ENCODE results near the gene MAX. TPM values are rescaled to one million over a fixed set of nuclear protein-coding genes. Genes with fewer than 3 reads are reported as not detected.

The MAX gene
- total and polyA plus RNA-seq, 9 of the 15 experiments (the other 6 are each of a cell fraction or from before 2014, with no cell fraction given): 15.4 to 96.5 (median 51.6) TPM

GRCh38 chr14:65052832-65053231, 49.5 kb downstream of the MAX start:
- no peaks in the 10 kb centered on the region for H4K20me1 ChIP-seq (replicated peaks; ENCODE audit: control insufficient read depth, insufficient read depth, low read length)
- no peak overlapping the region for H3K9ac ChIP-seq (ENCODE audit: insufficient read depth in 1 of 2, low read depth in 2 of 2, low read length in 2 of 2)
- DNase-seq (ENCODE audit: extremely low read depth in 1 of 4, low spot score in 3 of 4) (no peak), FAIRE-seq (no peak), ATAC-seq (no peak)
- ChIA-PET CTCF (ENCODE audit: low intra/inter-chr PET ratio) (no interaction called here), POLR2A (interaction anchor here (1.0 to 1.1 kb wide), 4 partner anchors 9 to 33 kb away, joined by 3 to 4 read pairs (median 3); no protein-coding TSS in a partner anchor)
- no peak overlapping the region for H3K4me3 ChIP-seq
- no peak for TF ChIP-seq CEBPB (tag; IDR thresholded peaks at IDR 0.05)
- TF ChIP-seq ETS2 (tag; IDR thresholded peaks at IDR 0.05; ENCODE audit: borderline replicate concordance, poor library complexity, severe bottlenecking): no peak
- TF ChIP-seq TEAD2 (tag; IDR thresholded peaks at IDR 0.05): no peak
- no peak for TF ChIP-seq LEF1 (IDR thresholded peaks at IDR 0.05)
- no peak for TF ChIP-seq ESRRB (CRISPR knock-in tag; IDR thresholded peaks at IDR 0.05; ENCODE audit: borderline replicate concordance)
- no peak for TF ChIP-seq PRMT5 (CRISPR knock-in tag; IDR thresholded peaks at IDR 0.05)
- no peak for TF ChIP-seq TBP (optimal IDR thresholded peaks at IDR 0.05; ENCODE audit: low read depth, low read length)
- TF ChIP-seq TOE1 (IDR thresholded peaks at IDR 0.05; ENCODE audit: borderline replicate concordance): no peak
- no peak for TF ChIP-seq TOE1 (CRISPR knock-in tag; IDR thresholded peaks at IDR 0.05; ENCODE audit: borderline replicate concordance, low read depth)
- no peak for TF ChIP-seq ZNF699 (CRISPR knock-in tag; IDR thresholded peaks at IDR 0.05; ENCODE audit: insufficient replicate concordance)
- TF ChIP-seq KDM1A (IDR thresholded peaks at IDR 0.05): no peak
- no peak for TF ChIP-seq SPI1 (IDR thresholded peaks at IDR 0.05; ENCODE audit: borderline replicate concordance, low read depth, low read length)
- H3K27ac ChIP-seq (ENCODE audit: extremely low read depth, low read depth, low read length): no peak overlapping the region
- no peaks in the 10 kb centered on the region for H3K27me3 ChIP-seq (ENCODE audit: control insufficient read depth in 2 of 2, insufficient read depth in 2 of 2, low read length in 2 of 2)
- H2AFZ ChIP-seq (ENCODE audit: low read depth, low read length): no peak overlapping the region
- in situ Hi-C loops (cut with MboI) (no loop called here), intact Hi-C loops (cut with micrococcal nuclease) (no loop called here)
- H3K4me2 ChIP-seq (ENCODE audit: insufficient read depth, low read length): no peak overlapping the region
- no peaks in the 10 kb centered on the region for H3K9me1 ChIP-seq (ENCODE audit: control insufficient read depth, insufficient read depth, low read length)
- H3K9me3 ChIP-seq (replicated peaks; ENCODE audit: control insufficient read depth, insufficient read depth, low read depth, low read length): no peaks in the 10 kb centered on the region
- BruUV-seq (replicated peaks): no TSS peak
- no peaks in the 10 kb centered on the region for H3K79me2 ChIP-seq (ENCODE audit: control insufficient read depth, insufficient read depth, low read length)
- peaks cover 26% of the 10 kb centered on the region; the same call in 2 of the 3 replicates for H3K36me3 ChIP-seq (ENCODE audit: control insufficient read depth, insufficient read depth, low read length)
- 76% methylated on average over 4 of the region's 4 CpGs for WGBS (ENCODE audit: insufficient coverage, low coverage, missing lambda C conversion rate)
- H3K4me1 ChIP-seq (replicated peaks in 1 of 2; ENCODE audit: control insufficient read depth in 2 of 2, insufficient read depth in 2 of 2, low read length in 2 of 2): peaks cover 0 to 2% of the 10 kb centered on the region in 2 experiments; a peak in 3 of 5 replicates

Measured in K562 (cell line).